Measurements from ENCODE around the gene NKX6-2.

NKX6-2 gene

GRCh38 chr10:132738454-132739224, 47.3 kb downstream of the NKX6-2 start:
- DNase-seq (ENCODE audit: low spot score), result no peak

- no peak for DNase-seq (ENCODE audit: low spot score)
Measured at GRCh38 chr10:132737390-132738048, 48.4 kb downstream of the NKX6-2 start.

- no peak for DNase-seq (ENCODE audit: low spot score)
Measured at GRCh38 chr10:132735923-132736391, 50.0 kb downstream of the NKX6-2 start.

GRCh38 chr10:132735341-132735775, 50.6 kb downstream of the NKX6-2 start:
- DNase-seq (ENCODE audit: low spot score), result no peak

DNA sequence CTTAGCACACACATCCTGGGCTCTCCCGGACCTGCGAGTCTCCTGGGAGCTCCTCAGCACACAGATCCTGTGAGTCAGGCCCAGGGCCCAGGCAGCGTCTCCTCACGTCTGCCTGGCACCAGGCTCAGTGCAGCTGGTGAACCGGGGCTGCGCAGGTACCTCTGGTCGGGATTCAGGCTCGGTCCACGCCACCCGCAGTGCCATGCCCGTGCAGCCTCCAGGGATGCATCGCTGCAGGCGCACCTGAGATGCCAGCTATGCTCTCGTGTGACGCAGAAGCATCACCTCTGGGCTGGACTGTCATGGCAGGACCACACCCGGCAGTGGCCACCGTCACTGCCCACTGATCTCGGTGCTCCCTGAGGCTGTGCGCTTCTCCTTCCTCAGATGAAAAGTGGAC, 52.0 kb downstream of the NKX6-2 start:
- no peak for DNase-seq (ENCODE audit: low spot score)
